ENCODE measurements around the gene PRSS57.

Gene PRSS57

DNA sequence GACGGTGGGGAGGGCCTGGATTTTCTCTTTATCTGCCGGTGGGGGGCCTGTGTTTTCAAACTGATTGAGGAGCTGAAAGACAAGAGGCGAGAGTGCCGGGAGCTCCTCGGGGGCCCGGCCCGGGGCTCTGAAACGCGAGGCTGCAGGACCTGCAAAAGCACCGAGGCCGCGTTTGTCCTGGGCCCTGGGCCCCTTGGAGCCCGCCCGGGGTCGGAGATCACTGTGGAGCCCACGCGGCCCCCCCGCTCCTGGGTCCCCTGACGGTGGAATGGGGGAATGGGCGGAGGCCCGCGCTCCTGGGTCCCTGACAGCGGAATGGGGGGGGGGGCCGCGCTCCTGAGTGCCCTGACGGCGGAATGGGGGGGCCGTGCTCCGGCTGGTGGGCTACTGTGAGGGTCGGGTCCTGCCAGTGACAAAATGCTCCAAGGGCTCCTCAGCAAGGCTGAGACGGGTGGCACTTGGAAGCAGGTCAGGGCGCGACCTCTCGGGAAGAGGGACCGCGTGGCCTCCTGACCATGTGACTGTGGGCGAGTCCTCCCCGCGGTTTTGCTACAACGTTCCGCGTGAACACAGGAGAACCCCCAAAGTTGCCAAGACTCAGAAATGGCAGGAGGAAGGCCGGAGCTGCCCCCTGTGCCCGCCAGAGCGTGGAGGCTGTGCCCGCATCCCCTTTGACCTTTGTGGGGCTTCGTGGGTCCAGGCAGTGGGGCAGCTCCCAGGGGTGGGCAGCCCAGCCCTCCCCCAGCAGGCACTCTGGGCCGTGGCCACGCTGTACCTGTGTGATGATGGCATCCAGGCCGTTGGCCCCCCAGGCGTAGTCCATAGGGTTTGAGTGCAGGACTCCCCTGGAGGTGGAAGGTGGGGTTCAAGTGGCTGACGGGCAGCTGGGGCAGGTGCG is 46.1 kb downstream of the PRSS57 start:
- no peak for DNase-seq

DNA sequence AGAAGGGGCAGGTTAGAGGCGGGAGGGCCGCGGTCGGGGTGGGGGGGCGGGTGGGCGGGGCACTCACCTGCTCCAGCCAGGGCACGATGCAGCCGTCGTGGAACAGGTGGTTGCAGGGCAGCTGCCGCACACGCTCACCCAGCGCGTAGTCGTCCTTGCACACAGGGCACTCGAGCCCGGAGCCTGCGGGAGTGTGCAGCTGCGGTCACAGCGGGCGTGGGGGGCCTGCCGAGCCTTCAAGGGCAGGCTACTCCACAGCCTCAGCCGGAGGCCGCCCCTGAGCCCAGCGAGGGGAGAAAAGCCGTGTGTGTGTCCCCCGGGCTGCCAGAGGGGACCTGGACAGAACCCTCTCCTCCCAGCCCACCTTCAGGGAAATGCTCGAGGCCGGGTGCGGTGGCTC is 46.9 kb downstream of the PRSS57 start:
- DNase-seq: no peak

DNA sequence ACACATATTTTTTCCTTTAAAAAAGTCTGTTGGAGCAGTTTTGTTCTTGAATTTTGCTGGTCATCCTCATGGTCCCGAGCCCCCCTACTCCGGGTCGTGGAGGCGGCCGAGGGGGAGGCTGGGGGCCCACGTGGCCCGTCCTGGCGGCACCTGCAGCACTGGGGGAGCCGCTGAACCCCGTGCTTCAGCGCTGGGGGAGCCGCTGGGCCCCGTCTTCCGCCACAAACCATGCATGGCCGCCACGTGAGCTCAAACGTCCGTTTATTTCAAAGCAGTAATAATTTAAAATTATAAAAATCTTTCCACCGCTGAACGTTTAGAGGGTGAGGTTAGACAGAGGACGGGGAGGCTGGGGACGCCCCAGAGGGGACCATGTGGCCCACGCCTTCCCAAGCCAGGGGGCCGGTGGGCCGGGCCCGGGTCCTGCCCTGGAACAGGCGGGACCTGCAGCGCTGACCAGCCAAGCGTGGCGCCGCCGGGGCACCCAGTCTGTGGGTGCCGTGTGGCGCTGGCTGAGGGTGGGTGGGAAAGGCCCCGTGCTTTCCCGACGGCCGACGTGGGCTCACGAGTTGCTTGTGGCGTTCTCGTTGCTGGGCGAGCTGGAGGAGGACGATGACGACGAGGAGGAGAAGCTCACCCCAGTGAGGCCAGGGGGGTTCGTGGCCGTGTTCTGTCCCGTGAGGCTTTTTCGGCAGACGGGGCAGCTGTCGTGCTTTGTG is 47.5 kb downstream of the PRSS57 start:
- DNase-seq: no peak

DNA sequence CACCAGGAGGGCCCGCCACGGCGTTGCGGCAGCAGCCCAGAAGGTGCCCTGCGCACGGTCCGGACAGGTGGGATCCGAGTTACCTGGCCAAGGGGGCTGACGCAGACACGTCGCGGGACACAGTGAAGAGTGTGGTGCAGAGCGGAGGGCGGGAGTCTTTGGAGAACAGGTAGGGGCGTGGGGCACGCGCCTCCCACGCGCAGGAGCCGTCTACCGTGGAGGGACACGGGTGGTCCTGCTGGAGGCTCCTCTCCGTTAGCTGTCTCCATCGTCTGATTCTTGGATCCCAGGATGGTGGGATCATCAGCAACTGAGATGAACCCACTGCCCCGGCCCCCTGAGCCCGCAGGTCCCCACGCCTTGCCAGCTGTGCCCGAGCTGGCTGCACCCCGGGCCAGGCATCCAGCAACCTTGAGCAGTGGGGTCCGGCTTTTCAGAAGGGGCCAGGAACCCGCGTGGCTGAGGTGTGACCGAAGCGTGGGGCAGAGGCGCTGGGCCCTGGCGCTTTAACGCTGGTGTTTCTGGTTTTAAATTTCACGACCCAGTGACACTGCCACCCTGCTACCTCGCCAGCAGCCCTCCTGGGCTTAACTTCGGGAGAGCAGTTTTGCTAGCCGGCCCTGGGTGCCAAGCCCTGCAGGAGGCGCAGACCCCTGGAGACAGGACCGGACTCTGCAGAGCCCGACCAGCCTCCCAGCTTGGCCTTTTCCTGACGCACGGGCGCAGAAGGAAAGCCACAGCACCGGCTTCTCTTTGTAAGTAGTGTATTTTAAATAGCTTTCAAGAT is 48.3 kb downstream of the PRSS57 start:
- DNase-seq: no peak

DNA sequence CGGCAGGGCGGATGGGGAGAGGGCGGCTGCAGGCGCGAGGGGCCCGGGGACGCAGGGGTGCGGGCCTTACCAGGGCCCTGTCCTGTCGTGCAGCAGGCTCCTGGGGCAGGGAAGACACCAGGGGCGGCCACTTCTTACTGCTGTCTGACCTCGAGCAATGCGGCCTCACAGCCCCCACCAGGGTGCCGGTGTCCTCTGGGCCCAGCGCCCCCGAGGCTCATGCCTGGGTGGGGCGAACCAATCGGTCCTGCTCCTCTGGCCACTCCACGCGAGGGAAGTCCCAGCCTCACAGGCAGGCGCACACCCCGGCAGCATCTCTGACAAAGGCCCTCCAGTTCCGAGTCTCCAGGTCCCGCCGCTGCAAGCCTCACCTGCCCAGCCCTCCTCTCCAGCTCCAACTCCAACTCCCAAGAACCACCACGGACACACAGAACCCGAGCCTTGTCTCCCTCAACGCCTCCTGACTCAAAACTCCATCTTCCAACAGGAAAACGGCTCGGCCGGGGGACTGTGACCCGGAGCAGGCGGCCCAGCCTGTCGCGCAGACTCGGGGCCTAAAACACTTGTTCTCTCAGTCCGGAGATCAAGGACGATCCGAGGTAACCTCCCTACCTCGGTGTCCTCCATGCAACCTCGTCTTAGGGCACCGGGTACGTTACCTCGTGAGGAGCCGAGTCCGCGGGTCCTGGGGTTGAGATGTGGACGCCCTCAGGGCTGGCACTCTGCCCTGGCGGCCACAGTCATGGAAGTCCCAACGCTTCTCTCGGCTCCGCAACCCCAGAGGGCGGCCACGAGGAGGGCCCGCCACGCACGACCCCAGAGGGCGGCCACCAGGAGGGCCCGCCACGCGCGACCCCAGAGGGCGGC is 49.1 kb downstream of the PRSS57 start:
- no peak for DNase-seq

DNA sequence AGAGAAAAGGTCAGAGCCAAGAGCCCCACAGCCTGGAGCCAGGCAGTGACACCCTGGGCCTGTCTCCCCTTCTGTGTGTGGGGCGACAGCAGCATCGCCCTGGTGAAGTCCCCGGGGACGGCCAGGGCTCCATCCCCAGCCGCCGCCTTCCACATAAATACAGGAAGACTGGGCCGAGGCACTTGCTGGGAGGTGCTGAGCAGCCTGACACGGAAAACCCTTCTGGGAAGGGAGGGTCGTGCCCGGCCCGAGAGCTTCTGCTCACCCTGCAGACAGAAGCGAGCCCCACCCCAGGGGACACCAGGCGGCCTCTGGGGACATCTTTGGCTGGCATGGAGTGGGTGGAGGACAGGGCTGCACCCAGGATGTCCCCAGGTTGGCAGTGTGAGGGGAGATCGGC is 50.5 kb downstream of the PRSS57 start:
- no peak for DNase-seq

DNA sequence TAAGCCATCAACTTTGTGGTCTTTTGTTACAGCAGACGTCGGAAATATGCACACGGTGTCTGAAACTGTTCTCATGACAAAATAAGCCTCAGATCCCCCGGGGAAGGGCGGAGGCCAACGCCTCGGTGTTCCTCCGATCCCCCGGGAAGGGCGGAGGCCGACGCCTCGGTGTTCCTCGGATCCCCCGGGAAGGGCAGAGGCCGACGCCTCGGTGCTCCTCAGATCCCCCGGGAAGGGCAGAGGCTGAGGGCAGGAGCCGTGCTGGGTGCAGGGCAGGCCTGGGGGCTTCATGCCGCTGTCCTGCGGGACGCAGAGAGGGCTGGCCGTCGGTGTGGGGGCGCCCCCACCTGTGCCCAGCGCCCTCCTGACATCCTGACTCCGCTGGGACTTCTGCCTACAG is 50.9 kb downstream of the PRSS57 start:
- no peak for DNase-seq

DNA sequence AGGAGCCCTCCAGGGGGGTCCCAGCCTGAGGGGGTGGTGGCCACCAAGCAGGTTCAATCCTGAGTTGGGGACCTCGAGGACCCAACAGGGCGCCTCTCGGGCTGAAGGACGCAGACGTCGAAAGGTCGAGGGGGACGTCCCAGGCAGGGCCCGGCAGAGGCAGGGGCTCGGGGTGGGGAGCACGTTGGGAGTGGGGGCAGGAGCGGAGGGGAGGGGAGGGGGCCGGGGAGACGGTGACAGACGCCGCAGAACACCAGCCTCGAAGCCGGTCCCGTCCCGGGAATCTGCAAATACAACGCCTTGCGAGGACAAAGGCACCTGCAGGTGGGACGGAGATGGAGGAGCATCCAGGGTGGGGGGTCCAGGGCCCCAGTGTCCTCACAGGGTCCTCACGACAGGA is 51.5 kb downstream of the PRSS57 start:
- DNase-seq: no peak

DNA sequence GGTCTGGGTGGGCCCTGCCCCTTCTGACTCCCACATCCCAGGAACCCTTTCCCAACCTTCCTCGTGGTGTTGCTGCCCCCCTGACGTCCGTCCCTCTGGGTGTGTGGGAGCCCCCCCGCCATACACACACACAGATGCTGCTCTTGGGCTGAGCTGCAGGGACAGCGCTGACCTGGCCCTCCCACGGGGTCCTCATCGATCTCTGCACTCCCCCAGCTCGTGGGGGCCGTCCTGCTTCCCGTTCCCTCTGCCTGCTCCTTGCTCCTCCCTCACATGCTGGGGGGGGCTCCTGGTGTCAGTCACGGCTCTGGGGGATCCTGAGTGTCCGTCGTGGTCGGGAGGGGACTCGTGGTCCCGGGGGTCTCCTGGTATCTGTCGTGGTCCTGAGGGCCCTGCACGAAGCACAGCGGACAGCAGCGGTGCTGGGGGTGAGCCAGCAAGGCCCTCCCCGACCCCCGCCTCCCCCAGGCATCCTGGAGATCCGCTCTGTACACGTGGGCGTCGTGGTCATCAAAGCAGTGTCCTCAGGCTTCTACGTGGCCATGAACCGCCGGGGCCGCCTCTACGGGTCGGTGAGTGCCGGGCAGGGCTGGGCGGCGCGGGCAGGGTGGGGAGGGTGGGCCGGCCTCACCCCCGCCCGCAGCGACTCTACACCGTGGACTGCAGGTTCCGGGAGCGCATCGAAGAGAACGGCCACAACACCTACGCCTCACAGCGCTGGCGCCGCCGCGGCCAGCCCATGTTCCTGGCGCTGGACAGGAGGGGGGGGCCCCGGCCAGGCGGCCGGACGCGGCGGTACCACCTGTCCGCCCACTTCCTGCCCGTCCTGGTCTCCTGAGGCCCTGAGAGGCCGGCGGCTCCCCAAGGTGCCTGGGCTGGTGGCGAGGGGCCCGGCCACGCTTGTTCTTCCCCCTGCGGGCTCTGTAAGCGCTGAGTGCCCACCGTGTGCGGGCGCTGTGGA is 52.2 kb downstream of the PRSS57 start:
- no peak for DNase-seq

DNA sequence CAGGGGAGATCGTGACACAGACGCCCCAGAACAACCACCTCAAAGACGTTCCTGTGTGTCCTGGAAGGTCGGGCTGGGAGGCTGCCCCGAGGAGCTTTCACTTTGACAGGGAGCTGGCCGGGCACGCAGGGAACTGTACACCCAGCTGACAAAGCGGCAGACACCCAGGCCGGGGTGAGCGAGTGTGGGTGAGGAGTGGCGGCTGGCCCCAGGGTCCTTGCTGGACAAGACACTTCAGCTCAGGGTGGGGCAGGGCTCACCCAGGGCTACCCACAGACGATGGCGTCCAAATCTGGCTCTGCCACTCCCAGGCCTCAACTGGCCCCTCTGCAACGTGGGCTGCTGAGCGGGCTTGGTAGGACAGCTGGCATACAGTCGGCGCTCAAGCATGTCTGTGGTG is 53.5 kb downstream of the PRSS57 start:
- DNase-seq: no peak

DNA sequence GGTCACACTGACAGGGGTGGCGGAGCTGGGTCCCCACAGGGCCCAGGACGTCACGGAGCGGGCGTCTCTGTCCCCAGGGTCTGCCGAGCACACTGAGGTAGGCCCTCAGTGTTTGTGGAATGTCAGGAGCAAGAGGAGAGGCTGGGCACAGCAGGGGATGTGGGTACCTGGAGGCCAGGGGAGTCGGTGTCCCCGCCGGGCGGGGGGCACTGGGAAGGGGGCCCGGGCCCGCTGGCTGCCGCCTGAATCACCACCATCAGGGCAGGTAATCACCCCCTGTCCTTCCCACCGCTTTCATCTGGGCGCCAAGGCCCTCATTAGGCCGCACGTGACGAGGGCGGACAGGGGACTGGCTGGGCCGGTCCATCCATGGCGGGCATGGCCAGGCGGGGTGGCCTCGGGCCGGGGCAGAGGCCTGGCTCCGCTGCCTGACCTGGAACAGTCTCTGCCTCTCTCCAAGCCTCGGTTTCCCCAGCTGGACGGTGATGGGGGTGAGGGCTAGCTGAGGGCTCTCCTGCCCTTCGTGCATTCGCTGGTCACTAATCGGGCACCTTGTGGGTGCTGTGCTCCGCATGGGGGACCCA is 54.6 kb downstream of the PRSS57 start:
- no peak for DNase-seq

DNA sequence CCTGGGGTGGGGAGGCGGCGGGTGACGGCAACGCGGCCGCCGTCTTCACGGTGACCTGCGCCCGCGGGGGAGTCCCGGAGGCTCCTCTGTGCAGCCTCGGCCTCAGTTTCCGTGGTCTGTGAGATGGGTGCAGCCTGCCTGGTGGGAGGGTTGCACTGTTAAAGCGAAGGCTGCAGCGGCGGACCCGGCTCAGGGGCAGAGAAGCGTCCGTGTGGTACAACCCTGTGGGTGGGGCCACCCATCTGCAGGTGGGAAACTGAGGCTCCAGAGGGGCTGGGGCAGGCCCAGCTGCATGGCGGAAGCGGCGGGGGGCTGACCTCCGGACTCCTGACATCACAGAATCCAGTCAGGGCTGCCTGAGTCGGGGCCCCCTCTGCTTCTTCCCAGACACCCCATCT is 55.1 kb downstream of the PRSS57 start:
- DNase-seq: no peak

DNA sequence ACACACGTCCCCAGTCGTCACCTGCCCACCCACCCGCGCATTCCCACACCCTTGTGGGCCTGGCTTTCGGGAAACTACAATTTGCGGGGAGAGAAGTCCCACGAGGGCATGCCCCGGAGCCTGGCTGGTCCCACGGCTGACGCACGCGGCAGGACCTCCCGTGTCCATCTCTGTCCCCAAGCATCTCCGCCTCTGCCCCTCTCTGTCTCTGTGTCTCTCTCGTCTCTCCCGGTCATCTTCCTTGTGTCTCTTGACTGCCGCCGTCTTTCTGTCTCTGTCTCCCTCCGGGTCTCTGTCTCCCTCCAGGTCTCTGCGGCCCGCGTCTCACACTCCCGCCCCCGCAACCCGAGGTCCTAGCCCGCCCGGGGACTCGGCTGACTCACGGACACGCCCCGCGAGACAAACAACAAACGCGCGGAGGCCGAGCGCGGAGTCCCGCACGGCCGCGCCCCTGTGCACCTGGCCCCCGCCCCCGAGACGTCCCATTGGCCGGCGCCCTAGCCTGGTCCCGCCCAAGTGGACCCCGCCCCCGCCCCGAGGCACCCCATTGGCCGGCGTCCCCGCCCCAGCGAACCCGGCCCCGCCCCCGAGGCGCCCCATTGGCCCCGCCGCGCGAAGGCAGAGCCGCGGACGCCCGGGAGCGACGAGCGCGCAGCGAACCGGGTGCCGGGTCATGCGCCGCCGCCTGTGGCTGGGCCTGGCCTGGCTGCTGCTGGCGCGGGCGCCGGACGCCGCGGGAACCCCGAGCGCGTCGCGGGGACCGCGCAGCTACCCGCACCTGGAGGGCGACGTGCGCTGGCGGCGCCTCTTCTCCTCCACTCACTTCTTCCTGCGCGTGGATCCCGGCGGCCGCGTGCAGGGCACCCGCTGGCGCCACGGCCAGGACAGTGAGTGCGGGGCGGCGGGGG is 55.7 kb downstream of the PRSS57 start, which contains the start of gene FGF22:
Gene FGF22 (plus strand): TSS at position 627 of the 908 bp plus-strand sequence. CDS start 47 bp downstream, at position 674.
- DNase-seq: peak; percentile 96

DNA sequence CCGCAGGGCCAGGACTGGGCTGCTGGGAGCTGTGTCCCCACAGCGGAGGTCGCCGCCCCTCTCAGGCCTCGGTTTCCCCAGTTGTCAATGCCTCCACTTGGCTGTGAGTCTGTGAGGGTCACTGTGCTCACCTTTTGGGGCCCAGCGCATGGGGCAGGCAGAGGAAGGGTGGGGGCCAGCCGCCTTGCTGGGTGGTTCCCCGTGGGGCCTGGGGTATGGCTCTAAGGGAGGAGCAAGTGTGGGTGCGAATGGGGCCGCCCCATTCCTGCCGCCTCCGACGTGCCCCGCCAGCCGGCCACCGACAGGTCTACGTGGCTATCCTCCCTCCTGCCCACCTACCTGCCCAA is 56.4 kb downstream of the PRSS57 start:
- no peak for DNase-seq

All from CD4-positive, alpha-beta T cell treated with Interleukin-21 for 1 hour (primary cell).